Psoas muscle (tissue), 8 donors: Measurements from ENCODE around the gene PLA2G4C. TPM values are rescaled to one million over a fixed set of nuclear protein-coding genes. Genes with fewer than 3 reads are reported as not detected.

ENCODE experiments used
- ATAC-seq, 4 donors: fragments of 200-7000 bp; cut with Tn5 transposase; one replicate each; pipeline ENCODE4 v1.9.1; 2020; ENCODE audit warnings: moderate library complexity in 3 of 4, mild to moderate bottlenecking in 2 of 4
- DNase-seq, 2 donors: peaks; one replicate each; pipeline ENCODE4 v3.0.0-alpha.2; 2020
- H3K27ac ChIP-seq: fragments of 200-600 bp; one replicate; pipeline ENCODE4 v1.8.0; 2022
- H3K27me3 ChIP-seq, 3 donors: fragments of 200-600 bp in 1 of 3; one replicate each; pipeline versions ENCODE4 v1.6.1 to v1.8.0; 2013 to 2022; ENCODE audit warnings: low read length in 2 of 3, mild to moderate bottlenecking in 2 of 3, moderate library complexity in 1 of 3; ENCODE audit not compliant: insufficient read depth in 3 of 3
- H3K36me3 ChIP-seq, 2 donors: fragments of 200-600 bp in 1 of 2; one replicate each; pipeline versions ENCODE4 v1.6.1 to v1.8.0; 2013 to 2022; ENCODE audit warnings: low read depth in 1 of 2, mild to moderate bottlenecking in 1 of 2, moderate library complexity in 1 of 2; ENCODE audit not compliant: insufficient read depth in 1 of 2
- H3K4me1 ChIP-seq: fragments of 200-600 bp; one replicate; pipeline ENCODE4 v1.8.0; 2022
- H3K4me3 ChIP-seq: fragments of 200-600 bp; one replicate; pipeline ENCODE4 v1.8.0; 2022; ENCODE audit warnings: mild to moderate bottlenecking
- H3K9me3 ChIP-seq: fragments of 200-600 bp; one replicate; pipeline ENCODE4 v1.8.0; 2022
- WGBS, 3 donors: extraction: QIAGEN DNeasy Blood & Tissue Kit; methylation state at CpG; one replicate each; pipeline versions ENCODE4 v1.1.6 to v1.1.7; 2013; 5-methylcytosine and 5-hydroxymethylcytosine counted together
- intact Hi-C, 2 donors: fragments of 100-400 bp; cut with DNase I; formaldehyde crosslinking; loops; one replicate each; pipeline versions ENCODE4 v1.11.0 to v1.14.2; 2022
- polyA plus RNA-seq, 3 donors: library from polyadenylated mRNA; stranded (reverse); fragments of 200-250 nt; gene quantifications; one replicate each; pipeline ENCODE4 v1.2.3, GENCODE V29; 2013
- total RNA-seq, 4 donors: library from RNA; stranded (reverse); fragmentation: NEBNext Ultra II Directional in 2 of 4; extraction: Animal tissue kit (Norgen Biotek cat#: 25700) in 2 of 4; gene quantifications; one replicate each; pipeline versions ENCODE4 v1.2.1 to v1.2.4, GENCODE V29; 2021 to 2023
- TF ChIP-seq, protein P1 (sequence below): fragments of 200-600 bp; IDR thresholded peaks from one replicate; pipeline ENCODE4 v1.8.0; 2022; ENCODE audit warnings: antibody characterized with exemption
- donor health status: healthy with polysubstance abuse.
- donor health status: DM: no; HTN: no; CAD: no; lungs with moderate emphysema.
- donor health status: Bipolar disorder and iron deficiency.
- donor health status: healthy.
- donor health status: DM: yes; HTN: yes; CAD: no.
- donor health status: DM: no; HTN: no; CAD: no.
- donor health status: DM: no; HTN: no; CAD: no.
- donor health status: DM: yes; HTN: yes; CAD: no.

PLA2G4C gene
- total and polyA plus RNA-seq, 7 donors: 11.8 to 114 (median 34.2) TPM

DNA sequence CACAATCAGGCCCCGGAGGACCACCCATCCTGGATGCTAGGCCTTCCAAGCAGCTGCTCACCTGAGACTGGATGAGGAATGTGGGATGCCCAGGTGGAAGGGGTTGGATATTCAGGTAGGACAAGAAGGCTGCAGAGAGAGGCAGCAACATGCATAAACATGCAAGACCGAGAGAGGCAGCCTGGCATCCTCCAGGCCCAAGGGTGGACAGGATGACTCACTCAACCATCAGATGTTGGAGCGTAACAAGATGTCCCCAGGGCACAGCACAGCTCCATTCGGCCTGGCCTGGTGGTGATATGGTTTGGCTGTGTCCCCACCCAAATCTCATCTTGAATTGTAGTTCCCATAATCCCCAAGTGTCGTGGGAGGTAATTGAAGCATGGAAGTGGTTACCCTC lies 56.8 kb downstream of the PLA2G4C start:
- TF ChIP-seq, protein P1, sequence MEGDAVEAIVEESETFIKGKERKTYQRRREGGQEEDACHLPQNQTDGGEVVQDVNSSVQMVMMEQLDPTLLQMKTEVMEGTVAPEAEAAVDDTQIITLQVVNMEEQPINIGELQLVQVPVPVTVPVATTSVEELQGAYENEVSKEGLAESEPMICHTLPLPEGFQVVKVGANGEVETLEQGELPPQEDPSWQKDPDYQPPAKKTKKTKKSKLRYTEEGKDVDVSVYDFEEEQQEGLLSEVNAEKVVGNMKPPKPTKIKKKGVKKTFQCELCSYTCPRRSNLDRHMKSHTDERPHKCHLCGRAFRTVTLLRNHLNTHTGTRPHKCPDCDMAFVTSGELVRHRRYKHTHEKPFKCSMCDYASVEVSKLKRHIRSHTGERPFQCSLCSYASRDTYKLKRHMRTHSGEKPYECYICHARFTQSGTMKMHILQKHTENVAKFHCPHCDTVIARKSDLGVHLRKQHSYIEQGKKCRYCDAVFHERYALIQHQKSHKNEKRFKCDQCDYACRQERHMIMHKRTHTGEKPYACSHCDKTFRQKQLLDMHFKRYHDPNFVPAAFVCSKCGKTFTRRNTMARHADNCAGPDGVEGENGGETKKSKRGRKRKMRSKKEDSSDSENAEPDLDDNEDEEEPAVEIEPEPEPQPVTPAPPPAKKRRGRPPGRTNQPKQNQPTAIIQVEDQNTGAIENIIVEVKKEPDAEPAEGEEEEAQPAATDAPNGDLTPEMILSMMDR: no peak
- 83 to 91% (median 86%) methylated on average over 5 of the region's 5 CpGs for WGBS, 3 donors
- intact Hi-C loops: no loop called here
- ATAC-seq: no peak
- H3K4me3 ChIP-seq: no peak overlapping the region
- H3K4me1 ChIP-seq: no peaks in the 10 kb centered on the region
- H3K9me3 ChIP-seq: no peaks in the 10 kb centered on the region
- H3K27ac ChIP-seq: no peak overlapping the region
- no peak for DNase-seq
- H3K36me3 ChIP-seq: peaks cover 2 to 94% of the 10 kb centered on the region in 2 donors
- H3K27me3 ChIP-seq: no peaks in the 10 kb centered on the region

DNA sequence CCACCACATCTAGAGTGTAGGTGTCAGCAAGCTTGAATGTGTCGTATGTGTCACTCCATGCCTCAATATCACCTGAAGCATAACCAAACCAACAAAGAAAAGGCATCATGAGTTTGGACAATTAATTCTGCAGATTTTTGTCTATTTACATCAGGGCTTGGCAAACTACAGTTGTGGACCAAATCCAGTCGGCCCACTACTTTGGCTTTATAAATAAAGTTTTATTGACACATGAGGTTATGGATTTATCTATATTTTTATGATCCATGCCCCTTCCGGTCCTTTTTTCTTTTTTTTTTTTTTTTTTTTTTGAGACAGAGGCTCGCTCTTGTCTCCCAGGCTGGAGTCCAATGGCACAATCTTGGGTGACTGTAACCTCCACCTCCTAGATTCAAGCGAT lies 57.5 kb downstream of the PLA2G4C start:
- H3K4me3 ChIP-seq: no peak overlapping the region
- no peak for DNase-seq
- peaks cover 2 to 94% of the 10 kb centered on the region in 2 donors for H3K36me3 ChIP-seq
- 85 to 90% (median 87%) methylated on average over 5 of the region's 5 CpGs for WGBS, 3 donors
- no peak for ATAC-seq
- TF ChIP-seq, protein P1: no peak
- no peaks in the 10 kb centered on the region for H3K9me3 ChIP-seq
- no peak overlapping the region for H3K27ac ChIP-seq
- intact Hi-C loops: no loop called here
- no peaks in the 10 kb centered on the region for H3K4me1 ChIP-seq
- H3K27me3 ChIP-seq: no peaks in the 10 kb centered on the region

DNA sequence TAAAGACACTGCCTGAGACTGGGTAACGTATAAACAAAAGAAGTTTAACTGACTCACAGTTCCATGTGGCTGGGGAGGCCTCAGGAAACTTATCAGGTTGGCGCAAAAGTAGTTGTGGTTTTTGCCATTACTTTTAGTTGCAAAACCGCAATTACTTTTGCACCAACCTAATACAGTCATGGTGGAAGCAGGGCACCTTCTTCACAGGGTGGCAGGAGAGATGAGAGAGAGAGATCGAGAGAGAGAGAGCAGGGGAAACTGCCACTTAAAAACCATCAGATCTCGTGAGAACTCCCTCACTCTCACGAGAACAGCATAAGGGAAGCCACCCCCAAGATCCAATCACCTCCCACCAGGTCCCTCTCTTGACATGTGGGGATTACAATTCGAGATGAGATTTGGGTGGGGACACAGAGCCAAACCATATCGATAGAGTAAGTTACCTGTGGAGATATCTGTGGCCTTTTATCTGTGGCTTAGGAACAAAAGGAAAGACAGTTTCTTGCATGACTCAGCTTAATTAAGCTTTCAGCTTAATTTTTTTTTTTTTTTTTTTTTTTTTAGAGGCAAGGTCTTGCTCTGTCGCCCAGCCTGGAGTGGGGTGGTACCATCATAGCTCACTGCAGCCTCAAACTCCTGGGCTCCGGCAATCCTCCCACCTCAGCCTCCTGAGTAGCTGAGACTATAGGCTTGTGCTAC lies 59.1 kb downstream of the PLA2G4C start:
- peaks cover 2 to 92% of the 10 kb centered on the region in 2 donors for H3K36me3 ChIP-seq
- no peak for ATAC-seq
- 89 to 93% (median 89%) methylated on average over 10 of the region's 10 CpGs for WGBS, 3 donors

DNA sequence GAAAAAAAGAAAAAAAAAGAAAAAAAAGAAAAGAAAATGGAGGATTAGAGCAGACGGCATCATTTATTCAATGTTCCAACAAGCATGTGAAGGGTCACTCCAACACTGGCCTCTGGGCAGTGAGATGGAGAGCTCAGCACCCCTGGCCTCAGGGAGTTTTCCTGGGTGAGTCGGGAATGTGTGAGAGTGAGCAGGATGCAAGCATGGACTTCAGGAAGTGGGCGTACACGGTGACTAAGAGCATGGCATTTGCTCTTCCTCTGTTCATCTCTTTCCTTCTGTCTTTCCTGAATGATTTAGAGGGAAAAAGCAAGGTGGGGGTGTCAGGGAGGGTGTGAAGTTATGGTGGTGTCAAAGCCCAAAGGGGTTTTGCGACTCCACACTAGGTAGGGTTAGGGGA lies 66.1 kb downstream of the PLA2G4C start:
- Histone ChIP-seq H3K4me1 (no peaks in the 10 kb centered on the region), H3K27me3 (no peaks in the 10 kb centered on the region), H3K36me3 (peaks cover 0 to 26% of the 10 kb centered on the region in 2 donors), H3K27ac (no peak overlapping the region), H3K4me3 (no peak overlapping the region), H3K9me3 (no peaks in the 10 kb centered on the region)
- WGBS, 3 donors: 76 to 79% (median 77%) methylated on average over 5 of the region's 5 CpGs
- intact Hi-C loops: no loop called here
- ATAC-seq: no peak
- no peak for DNase-seq
- TF ChIP-seq, protein P1: no peak

More for the DNA sequence above, 59.1 kb downstream of the PLA2G4C start:
- TF ChIP-seq, protein P1: no peak
- Histone ChIP-seq H3K9me3 (no peaks in the 10 kb centered on the region), H3K27ac (no peak overlapping the region), H3K4me1 (no peaks in the 10 kb centered on the region), H3K27me3 (no peaks in the 10 kb centered on the region), H3K4me3 (no peak overlapping the region)
- intact Hi-C loops: no loop called here
- DNase-seq: no peak
